Lower leg skin (tissue), 3 donors: ENCODE results near the gene CA7.

Experiments
- POLR2A ChIP-seq, 2 donors: fragments of 450-650 bp; IDR thresholded peaks; one replicate each; pipeline ENCODE4 v1.6.1; 2016 to 2017; ENCODE audit warnings: antibody characterized with exemption in 2 of 2, mild to moderate bottlenecking in 1 of 2, moderate library complexity in 1 of 2
- TF ChIP-seq, protein P1 (sequence below), 3 donors: fragments of 450-650 bp; IDR thresholded peaks; one replicate each; pipeline ENCODE4 v1.5.1; 2016; ENCODE audit warnings: antibody characterized with exemption in 3 of 3, mild to moderate bottlenecking in 3 of 3, moderate library complexity in 2 of 3

DNA sequence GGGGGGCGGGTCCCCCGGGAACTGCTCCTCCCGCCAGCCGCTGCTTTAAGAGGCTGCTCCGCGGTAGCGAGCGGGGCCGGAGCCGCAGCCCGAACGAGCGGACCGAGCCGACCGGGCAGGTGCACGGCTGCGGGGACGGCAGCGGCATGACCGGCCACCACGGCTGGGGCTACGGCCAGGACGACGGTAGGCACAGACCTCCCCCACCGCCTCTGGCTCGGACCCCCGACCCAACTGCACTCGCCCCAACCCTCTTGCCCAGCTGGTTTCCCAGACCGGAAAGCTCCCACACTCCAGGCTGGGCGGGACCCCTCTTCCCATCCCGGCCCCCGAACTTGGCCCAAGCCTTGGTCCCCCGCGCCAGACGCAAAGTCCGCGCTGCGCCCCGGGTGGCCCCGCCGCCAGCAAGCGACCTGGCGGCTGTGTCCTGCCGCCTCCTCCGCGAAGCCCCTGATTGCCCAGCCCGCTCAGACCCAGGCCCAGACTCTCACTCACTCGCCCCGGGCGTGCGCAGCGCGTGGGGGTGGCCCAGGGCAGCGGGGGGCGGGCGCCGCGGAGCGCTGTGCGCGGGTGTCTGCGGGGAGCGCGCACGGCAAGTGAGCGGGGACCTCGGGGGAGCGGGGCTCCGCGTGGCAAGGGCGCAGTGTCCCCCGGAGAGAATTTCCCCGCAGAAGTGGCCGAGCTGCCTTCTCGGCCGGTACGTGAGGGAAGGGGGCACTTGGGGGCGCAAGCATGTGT, at the start of gene CA7:
- TF ChIP-seq, protein P1, sequence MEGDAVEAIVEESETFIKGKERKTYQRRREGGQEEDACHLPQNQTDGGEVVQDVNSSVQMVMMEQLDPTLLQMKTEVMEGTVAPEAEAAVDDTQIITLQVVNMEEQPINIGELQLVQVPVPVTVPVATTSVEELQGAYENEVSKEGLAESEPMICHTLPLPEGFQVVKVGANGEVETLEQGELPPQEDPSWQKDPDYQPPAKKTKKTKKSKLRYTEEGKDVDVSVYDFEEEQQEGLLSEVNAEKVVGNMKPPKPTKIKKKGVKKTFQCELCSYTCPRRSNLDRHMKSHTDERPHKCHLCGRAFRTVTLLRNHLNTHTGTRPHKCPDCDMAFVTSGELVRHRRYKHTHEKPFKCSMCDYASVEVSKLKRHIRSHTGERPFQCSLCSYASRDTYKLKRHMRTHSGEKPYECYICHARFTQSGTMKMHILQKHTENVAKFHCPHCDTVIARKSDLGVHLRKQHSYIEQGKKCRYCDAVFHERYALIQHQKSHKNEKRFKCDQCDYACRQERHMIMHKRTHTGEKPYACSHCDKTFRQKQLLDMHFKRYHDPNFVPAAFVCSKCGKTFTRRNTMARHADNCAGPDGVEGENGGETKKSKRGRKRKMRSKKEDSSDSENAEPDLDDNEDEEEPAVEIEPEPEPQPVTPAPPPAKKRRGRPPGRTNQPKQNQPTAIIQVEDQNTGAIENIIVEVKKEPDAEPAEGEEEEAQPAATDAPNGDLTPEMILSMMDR (IDR thresholded peaks at IDR 0.05), result no peak
- TF ChIP-seq POLR2A (IDR thresholded peaks at IDR 0.05), result no peak
